22Rv1 (cell line): ENCODE data around the gene MRTFB.

ENCODE experiments used
- ZFX ChIP-seq: fragments of 450-650 bp; IDR thresholded peaks from 2 replicates; pipeline ENCODE4 v1.6.1; 2017; ENCODE audit warnings: antibody characterized with exemption, borderline replicate concordance
- TF ChIP-seq, protein P1 (sequence below): fragments of 450-650 bp; IDR thresholded peaks from 2 replicates; pipeline ENCODE4 v1.5.1; 2017; ENCODE audit warnings: mild to moderate bottlenecking

- TF ChIP-seq, protein P1, sequence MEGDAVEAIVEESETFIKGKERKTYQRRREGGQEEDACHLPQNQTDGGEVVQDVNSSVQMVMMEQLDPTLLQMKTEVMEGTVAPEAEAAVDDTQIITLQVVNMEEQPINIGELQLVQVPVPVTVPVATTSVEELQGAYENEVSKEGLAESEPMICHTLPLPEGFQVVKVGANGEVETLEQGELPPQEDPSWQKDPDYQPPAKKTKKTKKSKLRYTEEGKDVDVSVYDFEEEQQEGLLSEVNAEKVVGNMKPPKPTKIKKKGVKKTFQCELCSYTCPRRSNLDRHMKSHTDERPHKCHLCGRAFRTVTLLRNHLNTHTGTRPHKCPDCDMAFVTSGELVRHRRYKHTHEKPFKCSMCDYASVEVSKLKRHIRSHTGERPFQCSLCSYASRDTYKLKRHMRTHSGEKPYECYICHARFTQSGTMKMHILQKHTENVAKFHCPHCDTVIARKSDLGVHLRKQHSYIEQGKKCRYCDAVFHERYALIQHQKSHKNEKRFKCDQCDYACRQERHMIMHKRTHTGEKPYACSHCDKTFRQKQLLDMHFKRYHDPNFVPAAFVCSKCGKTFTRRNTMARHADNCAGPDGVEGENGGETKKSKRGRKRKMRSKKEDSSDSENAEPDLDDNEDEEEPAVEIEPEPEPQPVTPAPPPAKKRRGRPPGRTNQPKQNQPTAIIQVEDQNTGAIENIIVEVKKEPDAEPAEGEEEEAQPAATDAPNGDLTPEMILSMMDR = no peak
- no peak for TF ChIP-seq ZFX
These were observed 64.6 kb downstream of the MRTFB start for GRCh38 chr16:14135704-14136103.
